WTC11 (cell line): ENCODE results near the gene ARHGEF1. TPM values are rescaled to one million over a fixed set of nuclear protein-coding genes. Genes with fewer than 3 reads are reported as not detected.

ENCODE experiments used
- ATAC-seq: fragments of 200-7000 bp; cut with Tn5 transposase; 2 replicates; pipeline ENCODE4 v1.10.0; 2021; ENCODE audit warnings: mild to moderate bottlenecking, moderate library complexity
- CTCF ChIA-PET: fragments of 300-600 bp; sonication (Branson Sonifier 250); formaldehyde crosslinking; loops from one replicate; lab custom pipeline; 2021; ENCODE audit warnings: antibody characterized with exemption; lab: Charles Lee
- POLR2A ChIA-PET: fragments of 350-600 bp; sonication (Branson Sonifier 250); formaldehyde crosslinking; loops from one replicate; lab custom pipeline; 2021; ENCODE audit warnings: antibody characterized with exemption; lab: Charles Lee
- DNase-seq: peaks from one replicate; pipeline ENCODE4 v3.0.0; 2021; ENCODE audit warnings: low spot score
- H3K27ac Mint-ChIP-seq: 2 replicates; pipeline ENCODE4 v1.8.0; 2021; ENCODE audit warnings: mixed read lengths
- H3K27me3 Mint-ChIP-seq: 2 replicates; pipeline ENCODE4 v1.8.0; 2021; ENCODE audit warnings: low read depth, mild to moderate bottlenecking, moderate library complexity, mixed read lengths
- H3K36me3 Mint-ChIP-seq: 2 replicates; pipeline ENCODE4 v1.8.0; 2021; ENCODE audit warnings: mixed read lengths
- H3K4me1 Mint-ChIP-seq: 2 replicates; pipeline ENCODE4 v1.8.0; 2022; ENCODE audit warnings: mixed read lengths
- H3K4me3 Mint-ChIP-seq: 2 replicates; pipeline ENCODE4 v1.8.0; 2021; ENCODE audit warnings: mild to moderate bottlenecking, moderate library complexity, mixed read lengths
- H3K9me3 Mint-ChIP-seq: 2 replicates; pipeline ENCODE4 v1.8.0; 2021; ENCODE audit warnings: mixed read lengths
- AFF4 ChIP-seq: sonication (generic); formaldehyde crosslinking; IDR thresholded peaks from 2 replicates; pipeline ENCODE4 v1.8.1; 2023; ENCODE audit warnings: mild to moderate bottlenecking, missing genetic modification reagents, borderline replicate concordance
- ATF6 ChIP-seq: sonication (generic); formaldehyde crosslinking; IDR thresholded peaks from 2 replicates; pipeline ENCODE4 v1.8.1; 2023; ENCODE audit warnings: mild to moderate bottlenecking, missing genetic modification reagents
- E2F4 ChIP-seq: sonication (generic); formaldehyde crosslinking; IDR thresholded peaks from 2 replicates; pipeline ENCODE4 v1.8.1; 2022; ENCODE audit warnings: low read depth, mild to moderate bottlenecking, moderate library complexity, missing genetic modification reagents, borderline replicate concordance
- E2F5 ChIP-seq: sonication (generic); formaldehyde crosslinking; IDR thresholded peaks from 2 replicates; pipeline ENCODE4 v1.8.1; 2022; ENCODE audit warnings: mild to moderate bottlenecking, moderate library complexity, missing genetic modification reagents
- GABPB1 ChIP-seq: sonication (generic); formaldehyde crosslinking; IDR thresholded peaks from 2 replicates; pipeline ENCODE4 v1.8.1; 2023; ENCODE audit warnings: mild to moderate bottlenecking, missing genetic modification reagents
- GRHL2 ChIP-seq: fragments of 250-450 bp; sonication (Bioruptor Pico); IDR thresholded peaks from 2 replicates; pipeline ENCODE4 v1.8.0; 2022; ENCODE audit warnings: mild to moderate bottlenecking, moderate library complexity; ENCODE audit not compliant: insufficient replicate concordance, severe bottlenecking
- IRF1 ChIP-seq: sonication (generic); formaldehyde crosslinking; IDR thresholded peaks from 2 replicates; pipeline ENCODE4 v1.8.0; 2023; ENCODE audit warnings: missing genetic modification reagents
- MXD4 ChIP-seq: fragments of 250-450 bp; sonication (Bioruptor Pico); IDR thresholded peaks from 2 replicates; pipeline ENCODE4 v1.8.0; 2021; ENCODE audit warnings: mild to moderate bottlenecking, moderate library complexity, borderline replicate concordance
- NFATC4 ChIP-seq: fragments of 250-450 bp; sonication (Bioruptor Pico); IDR thresholded peaks from 2 replicates; pipeline ENCODE4 v1.9.0; 2021; ENCODE audit warnings: mild to moderate bottlenecking
- NR3C1 ChIP-seq: sonication (generic); formaldehyde crosslinking; conservative IDR thresholded peaks from 2 replicates; pipeline ENCODE4 v1.8.1; 2023; ENCODE audit warnings: low read depth, mild to moderate bottlenecking, missing genetic modification reagents
- PRDM15 ChIP-seq: sonication (generic); formaldehyde crosslinking; IDR thresholded peaks from 2 replicates; pipeline ENCODE4 v1.8.0; 2022; ENCODE audit warnings: missing genetic modification reagents
- RORB ChIP-seq: fragments of 250-450 bp; sonication (Bioruptor Pico); IDR thresholded peaks from 2 replicates; pipeline ENCODE4 v1.9.0; 2021; ENCODE audit warnings: mild to moderate bottlenecking
- TEAD4 ChIP-seq: sonication (generic); formaldehyde crosslinking; IDR thresholded peaks from 2 replicates; pipeline ENCODE4 v1.8.0; 2022; ENCODE audit warnings: mild to moderate bottlenecking, missing genetic modification reagents
- USF2 ChIP-seq: sonication (generic); formaldehyde crosslinking; IDR thresholded peaks from 2 replicates; pipeline ENCODE4 v1.8.1; 2023; ENCODE audit warnings: mild to moderate bottlenecking, missing genetic modification reagents, moderate library complexity
- ZMAT4 ChIP-seq: fragments of 250-450 bp; sonication (Bioruptor Pico); IDR thresholded peaks from 2 replicates; pipeline ENCODE4 v1.9.0; 2021; ENCODE audit warnings: mild to moderate bottlenecking
- ZNF232 ChIP-seq: sonication (generic); formaldehyde crosslinking; IDR thresholded peaks from 2 replicates; pipeline ENCODE4 v1.8.0; 2022; ENCODE audit warnings: mild to moderate bottlenecking, missing genetic modification reagents
- ZNF423 ChIP-seq: fragments of 250-450 bp; sonication (Bioruptor Pico); IDR thresholded peaks from 2 replicates; pipeline ENCODE4 v2.1.2; 2022; ENCODE audit warnings: mild to moderate bottlenecking, moderate library complexity
- ZNF671 ChIP-seq: fragments of 250-450 bp; sonication (Bioruptor Pico); IDR thresholded peaks from 2 replicates; pipeline ENCODE4 v1.8.0; 2021; ENCODE audit warnings: mild to moderate bottlenecking
- total RNA-seq: library from RNA; stranded (reverse); gene quantifications from 3 replicates; pipeline ENCODE4 v1.2.3, GENCODE V29; 2021

ARHGEF1 gene
- total RNA-seq, 1 experiment from 2014 or later: 102 TPM

- TF ChIP-seq IRF1 (CRISPR knock-in tag): no peak
- TF ChIP-seq GRHL2 (CRISPR knock-in tag): no peak
- no peak for TF ChIP-seq TEAD4 (CRISPR knock-in tag)
- TF ChIP-seq USF2 (CRISPR knock-in tag): no peak
Observed at GRCh38 chr19:41918095-41918494, 35.1 kb downstream of the ARHGEF1 start (continued).

- Mint-ChIP-seq H3K9me3 (no peaks in the 10 kb centered on the region), H3K27ac (no peak overlapping the region), H3K4me3 (no peak overlapping the region), H3K4me1 (peaks cover 10% of the 10 kb centered on the region), H3K36me3 (no peaks in the 10 kb centered on the region), H3K27me3 (no peaks in the 10 kb centered on the region)
- TF ChIP-seq E2F4 (CRISPR knock-in tag) (no peak), MXD4 (no peak), ZNF423 (no peak), RORB (CRISPR knock-in tag) (no peak), GABPB1 (no peak), ZNF232 (CRISPR knock-in tag) (no peak), NR3C1 (CRISPR knock-in tag) (no peak), AFF4 (CRISPR knock-in tag) (no peak), NFATC4 (CRISPR knock-in tag) (no peak), PRDM15 (no peak), E2F5 (no peak), ZNF671 (CRISPR knock-in tag) (no peak), ATF6 (no peak), ZMAT4 (CRISPR knock-in tag) (no peak)
- ChIA-PET POLR2A (interaction anchor here (0.5 kb wide), 1 partner anchor 43 kb away, joined by 3 read pairs; no protein-coding TSS in a partner anchor), CTCF (interaction anchor here (1.3 to 1.4 kb wide), 3 partner anchors 9 to 35 kb away, joined by 3 to 5 read pairs (median 5); partner anchors contain the start of gene ERFL)
- DNase-seq: no peak
- no peak for ATAC-seq
Observed at GRCh38 chr19:41918653-41919244, 35.8 kb downstream of the ARHGEF1 start.
